ENCODE data around the gene DYNLRB1. TPM values are rescaled to one million over a fixed set of nuclear protein-coding genes. Genes with fewer than 3 reads are reported as not detected.

The DYNLRB1 gene
- total and polyA plus RNA-seq, 9 donors: 79.9 to 319 (median 122) TPM

DNA sequence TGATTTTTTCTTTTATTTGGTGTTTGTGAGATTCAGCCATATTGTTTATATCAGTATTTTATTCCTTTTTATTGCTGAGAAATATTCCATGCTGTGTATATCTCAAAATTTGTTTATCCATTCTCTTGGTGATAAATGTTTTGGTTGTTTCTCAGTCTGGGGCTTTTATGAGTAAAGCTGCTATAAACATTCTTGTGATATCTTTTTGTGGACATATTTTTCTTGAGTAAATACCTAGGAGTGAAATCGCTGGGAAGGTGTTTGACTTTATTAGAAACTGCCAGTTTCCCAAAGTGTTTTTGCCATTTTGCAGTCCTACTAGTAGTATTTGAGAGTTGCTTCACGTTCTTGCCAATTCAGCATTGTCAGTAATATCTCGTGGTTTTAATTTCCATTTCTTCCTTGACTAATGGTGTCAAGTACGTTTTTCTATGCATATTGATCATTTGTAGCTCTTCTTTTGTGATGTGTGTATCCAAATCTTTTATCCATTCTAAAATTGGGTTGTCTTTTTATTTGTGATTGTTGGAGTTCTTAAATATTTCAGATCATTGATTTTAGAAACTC, 31.1 kb upstream of the DYNLRB1 start:
- no peak overlapping the region for H3K27ac ChIP-seq
- no peak overlapping the region for H3K4me3 ChIP-seq
- no peak for DNase-seq
- no peaks in the 10 kb centered on the region for H3K36me3 ChIP-seq
- WGBS, 3 donors: 23 to 53% (median 31%) methylated on average over 4 of the region's 4 CpGs
- H3K27me3 ChIP-seq: no peaks in the 10 kb centered on the region
- intact Hi-C loops (cut with DNase I): no loop called here
- TF ChIP-seq CTCF (IDR thresholded peaks at IDR 0.05) (no peak), POLR2A (IDR thresholded peaks at IDR 0.05) (no peak), EP300 (IDR thresholded peaks at IDR 0.05) (no peak)
- peaks cover 3% of the 10 kb centered on the region for H3K4me1 ChIP-seq (ENCODE audit: insufficient read depth)
- H3K9me3 ChIP-seq: no peaks in the 10 kb centered on the region

- no peaks in the 10 kb centered on the region for H3K27me3 ChIP-seq
- no peak for TF ChIP-seq EP300 (IDR thresholded peaks at IDR 0.05)
- TF ChIP-seq POLR2A (IDR thresholded peaks at IDR 0.05): no peak
- no peak for TF ChIP-seq CTCF (IDR thresholded peaks at IDR 0.05)
- H3K27ac ChIP-seq: no peak overlapping the region
- WGBS, 3 donors: 94 to 96% (median 95%) methylated on average over 4 of the region's 4 CpGs
- H3K9me3 ChIP-seq: no peaks in the 10 kb centered on the region
- no peak overlapping the region for H3K4me3 ChIP-seq
- H3K36me3 ChIP-seq: no peaks in the 10 kb centered on the region
- H3K4me1 ChIP-seq (ENCODE audit: insufficient read depth): no peaks in the 10 kb centered on the region
- intact Hi-C loops (cut with DNase I): no loop called here
- no peak for DNase-seq
These were observed 24.8 kb upstream of the DYNLRB1 start for GRCh38 chr20:34491226-34491931.

GRCh38 chr20:34491932-34492509, 24.2 kb upstream of the DYNLRB1 start:
- no peak for TF ChIP-seq CTCF (IDR thresholded peaks at IDR 0.05)
- TF ChIP-seq EP300 (IDR thresholded peaks at IDR 0.05): no peak
- TF ChIP-seq POLR2A (IDR thresholded peaks at IDR 0.05): no peak
- Histone ChIP-seq H3K27ac (no peak overlapping the region), H3K4me3 (no peak overlapping the region), H3K36me3 (no peaks in the 10 kb centered on the region), H3K27me3 (no peaks in the 10 kb centered on the region), H3K4me1 (ENCODE audit: insufficient read depth) (no peaks in the 10 kb centered on the region), H3K9me3 (no peaks in the 10 kb centered on the region)
- DNase-seq: no peak
- 93 to 98% (median 96%) methylated on average over 4 of the region's 4 CpGs for WGBS, 3 donors
- intact Hi-C loops (cut with DNase I): no loop called here

DNA sequence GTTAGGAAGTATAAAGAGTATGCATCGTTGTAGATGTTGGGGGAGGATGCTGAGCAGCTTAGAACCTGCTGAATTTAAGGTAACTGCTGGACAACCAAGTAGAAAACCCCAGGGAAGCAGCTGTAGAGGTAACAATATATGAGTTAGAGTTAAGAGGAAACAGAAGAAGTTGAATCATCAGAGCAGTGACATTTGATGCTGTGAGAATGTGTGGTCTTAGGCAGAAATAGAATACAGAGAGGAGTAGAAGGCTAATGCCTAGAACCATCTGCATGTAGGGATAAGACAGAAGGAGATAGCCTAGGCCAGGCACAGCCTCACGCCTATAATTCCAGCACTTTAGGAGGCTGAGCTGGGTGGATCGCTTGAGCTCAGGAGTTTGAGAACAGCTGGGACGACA, 22.6 kb upstream of the DYNLRB1 start:
- no peaks in the 10 kb centered on the region for H3K4me1 ChIP-seq (ENCODE audit: insufficient read depth)
- TF ChIP-seq POLR2A (IDR thresholded peaks at IDR 0.05) (no peak), EP300 (IDR thresholded peaks at IDR 0.05) (no peak), CTCF (IDR thresholded peaks at IDR 0.05) (no peak)
- H3K4me3 ChIP-seq: no peak overlapping the region
- intact Hi-C loops (cut with DNase I): no loop called here
- H3K27me3 ChIP-seq: no peaks in the 10 kb centered on the region
- H3K36me3 ChIP-seq: no peaks in the 10 kb centered on the region
- H3K27ac ChIP-seq: no peak overlapping the region
- no peak for DNase-seq
- no peaks in the 10 kb centered on the region for H3K9me3 ChIP-seq
- WGBS, 3 donors: 90 to 91% (median 90%) methylated on average over 4 of the region's 4 CpGs

Measured in ovary (tissue), 9 donors.